CD1c-positive myeloid dendritic cell (primary cell): ENCODE data around the gene CD19.
"Not testable (repeated sequence)": the region's sequence is repeated elsewhere in the genome, so short reads cannot be mapped to it uniquely, and the experiment has no call there.

Experiments used
- DNase-seq: peaks from one replicate; pipeline ENCODE4 v3.0.0-alpha.2; 2016; ENCODE audit errors: extremely low spot score

Gene CD19

DNA sequence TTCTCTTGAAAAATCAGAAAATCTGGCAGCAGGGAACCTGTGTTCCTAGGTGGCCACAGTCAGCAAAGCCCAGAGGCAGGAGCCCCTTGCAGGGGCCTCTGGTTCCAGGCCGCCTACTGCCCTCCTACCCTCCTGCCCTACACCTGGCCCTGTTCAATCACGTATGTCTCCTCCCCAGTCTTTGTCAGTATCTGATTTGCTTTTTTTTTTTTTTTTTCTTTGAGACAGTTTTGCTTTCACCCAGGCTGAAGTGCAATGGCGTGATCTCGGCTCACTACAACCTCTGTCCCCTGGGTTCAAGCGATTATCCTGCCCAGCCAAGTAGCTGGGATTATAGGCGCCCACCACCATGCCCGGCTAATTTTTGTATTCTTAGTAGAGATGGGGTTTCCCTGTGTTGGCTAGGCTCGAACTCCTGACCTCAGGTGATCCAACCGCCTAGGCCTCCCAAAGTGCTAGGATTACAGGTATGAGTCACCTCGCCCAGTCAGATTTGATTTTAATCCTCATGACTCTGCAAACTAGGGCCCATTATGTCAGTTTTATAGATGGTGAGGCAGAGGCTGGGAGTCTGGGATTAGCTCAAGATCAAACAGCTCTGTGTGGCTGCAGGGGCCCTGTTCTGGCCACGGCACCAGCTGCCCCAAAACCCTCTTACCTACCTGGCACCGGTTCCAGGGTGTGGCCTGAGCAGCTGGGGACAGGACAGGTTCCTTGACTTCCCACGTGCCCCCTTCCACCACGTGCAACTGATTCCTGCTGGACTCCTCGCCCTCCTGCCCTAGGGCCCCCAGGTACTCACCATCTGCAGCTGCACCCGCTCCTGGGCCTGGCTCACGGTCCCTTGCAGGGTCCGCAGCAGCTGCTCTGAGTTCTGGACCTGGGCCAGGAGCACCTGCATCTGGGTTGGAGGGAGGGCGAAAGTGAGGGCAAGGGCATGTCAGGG lies 21.4 kb upstream of the CD19 start:
- DNase-seq: no peak

DNA sequence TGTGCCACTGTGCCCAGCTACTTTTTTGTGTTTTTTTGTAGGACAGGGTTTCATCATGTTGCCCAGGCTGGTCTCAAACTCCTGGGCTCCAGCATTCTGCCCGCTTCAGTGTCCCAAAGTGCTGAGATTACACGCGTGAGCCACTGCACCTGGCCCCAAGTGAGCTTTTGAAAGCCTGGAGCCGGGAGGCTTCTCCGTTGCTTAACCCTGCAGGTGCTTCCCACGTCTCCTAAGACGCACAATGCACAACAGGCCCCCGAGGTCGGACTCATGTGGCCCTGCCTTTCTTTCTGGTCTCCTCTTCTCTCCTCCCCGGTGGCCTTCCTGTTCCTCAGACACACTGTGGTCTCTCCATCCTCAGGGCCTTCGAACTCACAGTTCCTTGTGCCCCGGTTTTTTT lies 19.2 kb upstream of the CD19 start:
- DNase-seq: no peak

- no peak for DNase-seq
Observed at GRCh38 chr16:28913946-28914724, 17.6 kb upstream of the CD19 start.

DNA sequence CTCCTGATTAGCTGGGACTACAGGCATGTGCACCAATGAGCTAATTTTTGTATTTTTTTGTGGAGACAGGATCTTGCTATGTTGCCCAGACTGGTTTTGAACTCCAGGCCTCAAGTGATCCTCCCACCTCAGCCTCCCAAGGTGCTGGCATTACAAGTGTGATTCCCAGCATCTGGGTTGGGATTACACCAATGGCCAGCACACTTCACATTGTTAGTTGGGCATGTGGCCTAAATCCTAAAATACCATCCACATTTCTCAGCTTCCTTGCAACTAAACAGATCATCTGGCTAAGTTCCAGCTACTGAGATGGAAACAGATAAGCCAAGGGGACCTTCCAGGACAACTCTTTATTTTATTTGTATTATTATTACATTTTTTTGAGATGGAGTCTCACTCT lies 16.6 kb upstream of the CD19 start:
- no peak for DNase-seq

- no peak for DNase-seq
Observed at GRCh38 chr16:28917095-28917494, 14.7 kb upstream of the CD19 start.

GRCh38 chr16:28918698-28919097 lies 13.1 kb upstream of the CD19 start:
- no peak for DNase-seq

GRCh38 chr16:28923231-28923587 lies 8.6 kb upstream of the CD19 start:
- no peak for DNase-seq

- peak; percentile 94 for DNase-seq
Observed at GRCh38 chr16:28923652-28924398, 7.9 kb upstream of the CD19 start.

- DNase-seq: peak; percentile 3
Observed at GRCh38 chr16:28924399-28924761, 7.4 kb upstream of the CD19 start.

DNA sequence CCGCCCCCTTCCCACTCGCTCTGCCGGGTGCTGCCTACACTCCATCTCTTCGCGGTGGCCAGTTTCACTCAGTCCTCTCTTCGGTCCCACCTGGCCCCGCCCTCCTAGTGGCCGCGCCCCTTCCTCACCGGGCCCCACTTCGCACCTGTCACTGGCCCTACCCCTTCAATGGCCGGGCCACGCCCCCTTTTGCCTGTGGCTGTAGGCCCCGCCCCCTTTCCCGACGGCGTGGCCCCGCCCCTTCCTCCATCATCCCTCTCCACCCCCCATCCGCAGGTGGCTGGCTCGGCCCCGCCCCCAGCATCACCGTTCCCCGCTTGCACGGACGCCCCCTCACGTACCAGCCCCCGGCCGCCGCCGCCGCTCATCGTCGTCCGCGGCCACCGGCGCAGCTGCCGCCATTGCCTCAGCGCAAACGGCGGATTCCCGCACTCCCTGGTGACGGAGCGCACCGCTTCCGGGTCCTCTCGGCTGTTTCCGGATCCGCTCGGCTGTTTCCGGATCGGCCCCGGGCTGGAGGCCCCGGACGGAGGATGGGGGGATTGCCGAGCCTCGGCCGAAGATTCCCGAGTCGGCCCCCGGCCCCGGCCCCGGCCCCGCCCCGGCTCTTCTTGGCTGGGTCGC lies 6.9 kb upstream of the CD19 start, which contains the start of gene RABEP2:
Gene RABEP2 (minus strand): TSS at position 477 of the 624 bp plus-strand sequence. CDS start 75 bp downstream, at position 402.
- DNase-seq: peak; percentile 95

DNA sequence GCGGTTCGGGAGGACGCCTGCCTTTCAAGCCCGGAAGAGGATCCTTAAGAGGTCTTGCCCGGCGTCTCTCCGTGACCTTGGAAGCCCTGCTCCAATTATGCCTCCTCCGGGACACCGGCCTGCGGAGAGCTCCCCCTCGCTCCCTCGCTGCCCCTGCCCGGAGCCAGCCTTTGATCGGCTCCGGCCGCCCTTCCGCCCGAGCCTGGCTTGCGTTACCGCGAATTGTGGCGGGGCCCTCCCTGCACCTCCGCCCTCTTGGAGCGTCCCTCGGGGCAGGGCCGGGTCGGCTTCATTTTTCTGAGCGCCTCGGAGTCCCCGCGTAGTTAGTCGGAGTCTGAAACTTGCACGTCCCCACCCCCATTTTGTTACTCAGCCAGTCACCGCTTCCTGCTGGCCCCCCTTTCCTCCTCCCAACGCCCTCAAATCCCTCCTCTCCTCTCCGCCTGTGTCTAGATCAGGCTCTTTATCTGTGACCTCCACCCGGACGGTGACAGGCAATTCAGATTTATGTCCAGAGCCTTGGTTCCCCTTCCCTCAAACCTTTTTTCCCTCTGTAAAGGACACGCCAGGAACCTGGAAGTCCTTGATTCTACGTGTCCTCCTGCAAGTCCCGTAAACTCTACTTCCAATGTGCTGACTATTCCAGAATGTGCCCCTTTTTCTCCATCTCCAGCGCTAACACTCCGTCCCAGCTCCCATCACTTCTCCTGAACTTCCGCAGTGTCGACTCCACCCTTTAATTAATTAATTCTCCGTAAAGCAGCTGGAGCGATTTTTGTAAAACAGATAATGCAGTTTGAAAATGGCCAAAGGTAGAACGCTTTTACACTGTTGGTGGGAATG lies 6.2 kb upstream of the CD19 start:
- peak; percentile 82 for DNase-seq

DNA sequence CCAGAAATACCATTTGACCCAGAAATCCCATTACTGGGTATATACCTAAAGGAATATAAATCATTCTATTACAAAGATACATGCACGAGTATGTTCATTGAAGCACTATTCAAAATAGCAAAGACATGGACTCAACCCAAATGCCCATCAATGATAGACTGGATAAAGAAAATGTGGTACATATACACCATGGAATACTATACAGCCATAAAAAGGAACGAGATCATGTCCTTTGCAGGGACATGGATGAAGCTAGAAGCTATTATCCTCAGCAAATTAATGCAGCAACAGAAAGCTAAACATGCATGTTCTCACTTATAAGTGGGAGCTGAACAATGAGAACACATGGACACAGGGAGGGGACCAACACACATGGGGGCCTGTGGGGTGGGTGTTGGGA lies 5.5 kb upstream of the CD19 start:
- not testable (repeated sequence) for DNase-seq

DNA sequence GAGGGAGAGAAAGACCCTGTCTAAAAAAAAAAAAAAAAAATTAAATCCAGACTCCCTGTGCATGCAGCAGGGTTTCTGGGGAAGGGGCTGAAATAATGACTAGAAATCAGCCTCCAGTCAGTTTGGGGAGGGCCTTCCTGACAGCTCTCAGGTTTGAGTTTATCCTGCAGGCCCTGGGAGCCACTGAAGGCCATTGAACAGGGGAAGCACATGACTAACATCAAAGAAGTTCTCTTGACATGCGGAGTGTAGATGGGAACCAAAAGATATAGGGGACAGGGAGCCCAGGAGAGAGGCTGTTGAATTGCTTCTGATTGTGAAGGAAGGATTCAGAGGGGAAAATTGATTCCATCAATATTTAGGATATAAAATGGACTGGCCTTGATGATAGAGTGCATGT lies 4.0 kb upstream of the CD19 start:
- no peak for DNase-seq

DNA sequence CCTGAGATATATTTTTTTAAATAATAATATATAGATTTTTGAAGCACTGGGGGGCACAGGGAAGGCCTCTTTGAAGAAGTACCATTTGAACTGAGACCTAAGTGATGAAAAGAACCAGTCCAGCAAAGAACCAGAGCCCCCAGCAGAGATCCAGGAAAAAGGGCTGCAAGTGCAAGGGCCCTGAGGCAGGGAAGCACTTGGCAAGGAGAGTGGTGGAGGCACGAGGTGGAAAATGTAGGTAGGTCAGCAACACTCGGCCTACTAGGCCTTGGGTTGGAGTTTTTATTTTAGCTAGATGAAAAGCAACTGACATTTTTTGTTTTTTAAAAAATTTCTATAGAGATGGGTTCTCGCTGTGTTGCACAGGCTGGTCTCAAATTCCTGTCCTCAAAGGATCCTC lies 1.6 kb upstream of the CD19 start:
- no peak for DNase-seq

- peak; percentile 8 for DNase-seq
Observed at GRCh38 chr16:28930652-28931051, 1.1 kb upstream of the CD19 start.

DNA sequence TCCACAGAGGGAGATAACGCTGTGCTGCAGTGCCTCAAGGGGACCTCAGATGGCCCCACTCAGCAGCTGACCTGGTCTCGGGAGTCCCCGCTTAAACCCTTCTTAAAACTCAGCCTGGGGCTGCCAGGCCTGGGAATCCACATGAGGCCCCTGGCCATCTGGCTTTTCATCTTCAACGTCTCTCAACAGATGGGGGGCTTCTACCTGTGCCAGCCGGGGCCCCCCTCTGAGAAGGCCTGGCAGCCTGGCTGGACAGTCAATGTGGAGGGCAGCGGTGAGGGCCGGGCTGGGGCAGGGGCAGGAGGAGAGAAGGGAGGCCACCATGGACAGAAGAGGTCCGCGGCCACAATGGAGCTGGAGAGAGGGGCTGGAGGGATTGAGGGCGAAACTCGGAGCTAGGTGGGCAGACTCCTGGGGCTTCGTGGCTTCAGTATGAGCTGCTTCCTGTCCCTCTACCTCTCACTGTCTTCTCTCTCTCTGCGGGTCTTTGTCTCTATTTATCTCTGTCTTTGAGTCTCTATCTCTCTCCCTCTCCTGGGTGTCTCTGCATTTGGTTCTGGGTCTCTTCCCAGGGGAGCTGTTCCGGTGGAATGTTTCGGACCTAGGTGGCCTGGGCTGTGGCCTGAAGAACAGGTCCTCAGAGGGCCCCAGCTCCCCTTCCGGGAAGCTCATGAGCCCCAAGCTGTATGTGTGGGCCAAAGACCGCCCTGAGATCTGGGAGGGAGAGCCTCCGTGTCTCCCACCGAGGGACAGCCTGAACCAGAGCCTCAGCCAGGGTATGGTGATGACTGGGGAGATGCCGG lies 769 bp downstream of the CD19 start:
- DNase-seq: no peak

- no peak for DNase-seq
Observed at GRCh38 chr16:28933171-28933570, 1.4 kb downstream of the CD19 start.

DNA sequence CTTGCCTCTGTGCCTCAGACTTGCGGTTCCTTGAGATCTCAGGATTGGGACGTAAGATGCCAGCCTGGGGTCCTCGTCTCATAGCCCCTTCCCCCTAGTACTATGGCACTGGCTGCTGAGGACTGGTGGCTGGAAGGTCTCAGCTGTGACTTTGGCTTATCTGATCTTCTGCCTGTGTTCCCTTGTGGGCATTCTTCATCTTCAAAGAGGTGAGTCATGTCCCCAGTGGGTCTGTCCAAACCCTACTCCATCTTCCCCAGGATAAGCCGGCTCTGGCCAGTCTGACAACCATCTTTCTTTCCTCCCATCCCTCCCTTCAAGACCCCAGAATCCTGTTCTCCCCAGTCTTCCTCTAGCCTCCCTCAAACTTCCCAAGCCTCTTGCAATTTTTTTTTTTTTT lies 3.6 kb downstream of the CD19 start:
- DNase-seq: no peak

- peak; percentile 98 for DNase-seq
Observed at GRCh38 chr16:28935924-28936783, 4.4 kb downstream of the CD19 start.
